Skeletal muscle satellite cell (primary cell): Measurements from ENCODE around the gene ANKRD36C.
"Not testable (repeated sequence)": the region's sequence is repeated elsewhere in the genome, so short reads cannot be mapped to it uniquely, and the experiment has no call there.

Source experiments
- H3K27me3 ChIP-seq: 2 replicates; pipeline ENCODE4 v1.7.0; 2013; ENCODE audit warnings: low read length; ENCODE audit not compliant: control insufficient read depth, insufficient read depth
- H3K36me3 ChIP-seq: 2 replicates; pipeline ENCODE4 v1.7.0; 2013; ENCODE audit warnings: mild to moderate bottlenecking, control low read depth, low read length; ENCODE audit not compliant: insufficient read depth
- H3K4me1 ChIP-seq: 2 replicates; pipeline ENCODE4 v1.7.0; 2013; ENCODE audit warnings: low read length; ENCODE audit not compliant: control insufficient read depth, insufficient read depth
- H3K4me2 ChIP-seq: 2 replicates; pipeline ENCODE4 v1.7.0; 2013; ENCODE audit warnings: mild to moderate bottlenecking, low read length
- H3K4me3 ChIP-seq: 2 replicates; pipeline ENCODE4 v1.7.0; 2013; ENCODE audit warnings: low read length
- H3K9ac ChIP-seq: 2 replicates; pipeline ENCODE4 v1.7.0; 2013; ENCODE audit warnings: mild to moderate bottlenecking, low read depth, low read length, moderate library complexity
- H3K9me3 ChIP-seq: replicated peaks from 2 replicates; pipeline ENCODE4 v1.7.0; 2013; ENCODE audit warnings: mild to moderate bottlenecking, control low read depth, low read length

ANKRD36C gene

GRCh38 chr2:96021142-96021541 is 29.5 kb upstream of the ANKRD36C start:
- H3K9me3 ChIP-seq, H3K4me2 ChIP-seq, H3K36me3 ChIP-seq, H3K9ac ChIP-seq, H3K4me3 ChIP-seq, H3K4me1 ChIP-seq, H3K27me3 ChIP-seq: not testable (repeated sequence)

GRCh38 chr2:96019909-96020590 is 28.4 kb upstream of the ANKRD36C start:
- not testable (repeated sequence) for H3K4me3 ChIP-seq, H3K9me3 ChIP-seq, H3K36me3 ChIP-seq, H3K4me1 ChIP-seq, H3K27me3 ChIP-seq, H3K9ac ChIP-seq, H3K4me2 ChIP-seq

- H3K9me3 ChIP-seq, H3K4me2 ChIP-seq, H3K36me3 ChIP-seq, H3K27me3 ChIP-seq, H3K4me3 ChIP-seq, H3K9ac ChIP-seq, H3K4me1 ChIP-seq: not testable (repeated sequence)
Measured at GRCh38 chr2:96016321-96016720, 24.7 kb upstream of the ANKRD36C start.

- H3K9me3 ChIP-seq, H3K4me1 ChIP-seq, H3K9ac ChIP-seq, H3K36me3 ChIP-seq, H3K27me3 ChIP-seq, H3K4me2 ChIP-seq, H3K4me3 ChIP-seq: not testable (repeated sequence)
Measured at GRCh38 chr2:96012792-96013264, 21.2 kb upstream of the ANKRD36C start.

GRCh38 chr2:96012086-96012791 is 20.6 kb upstream of the ANKRD36C start:
- H3K36me3 ChIP-seq, H3K9ac ChIP-seq, H3K4me2 ChIP-seq, H3K27me3 ChIP-seq, H3K9me3 ChIP-seq, H3K4me3 ChIP-seq, H3K4me1 ChIP-seq: not testable (repeated sequence)

GRCh38 chr2:96011129-96011455 is 19.5 kb upstream of the ANKRD36C start:
- not testable (repeated sequence) for H3K9ac ChIP-seq, H3K4me3 ChIP-seq, H3K36me3 ChIP-seq, H3K9me3 ChIP-seq, H3K4me2 ChIP-seq, H3K4me1 ChIP-seq
- H3K27me3 ChIP-seq, result peaks cover 16% of the 10 kb centered on the region

GRCh38 chr2:96010320-96011128 is 18.9 kb upstream of the ANKRD36C start:
- H3K9ac ChIP-seq, result peak overlapping the region; percentile 69
- H3K27me3 ChIP-seq, result peaks cover 22% of the 10 kb centered on the region
- not testable (repeated sequence) for H3K36me3 ChIP-seq, H3K9me3 ChIP-seq, H3K4me1 ChIP-seq
- peak overlapping the region; percentile 82 for H3K4me2 ChIP-seq
- H3K4me3 ChIP-seq, result peak overlapping the region; percentile 68

GRCh38 chr2:96009833-96010232 is 18.2 kb upstream of the ANKRD36C start:
- Histone ChIP-seq H3K27me3 (peaks cover 25% of the 10 kb centered on the region), H3K4me3 (peak overlapping the region; percentile 68), H3K4me2 (peak overlapping the region; percentile 82), H3K9ac (peak overlapping the region; percentile 69)
- not testable (repeated sequence) for H3K9me3 ChIP-seq, H3K36me3 ChIP-seq, H3K4me1 ChIP-seq

GRCh38 chr2:96008051-96008450 is 16.4 kb upstream of the ANKRD36C start:
- H3K27me3 ChIP-seq, result peaks cover 25% of the 10 kb centered on the region
- not testable (repeated sequence) for H3K9ac ChIP-seq, H3K4me1 ChIP-seq, H3K4me3 ChIP-seq, H3K9me3 ChIP-seq, H3K36me3 ChIP-seq, H3K4me2 ChIP-seq

- not testable (repeated sequence) for H3K9ac ChIP-seq, H3K4me2 ChIP-seq, H3K4me1 ChIP-seq, H3K36me3 ChIP-seq, H3K9me3 ChIP-seq, H3K4me3 ChIP-seq
- H3K27me3 ChIP-seq, result peaks cover 34% of the 10 kb centered on the region
Measured at GRCh38 chr2:96006248-96006647, 14.6 kb upstream of the ANKRD36C start.

GRCh38 chr2:95992520-95993272 is 1.1 kb upstream of the ANKRD36C start:
- not testable (repeated sequence) for H3K36me3 ChIP-seq, H3K9me3 ChIP-seq, H3K4me1 ChIP-seq, H3K27me3 ChIP-seq
- Histone ChIP-seq H3K9ac (peak overlapping the region; percentile 89), H3K4me2 (peak overlapping the region; percentile 100), H3K4me3 (peak overlapping the region; percentile 82)
